HG02588 (cell line): ENCODE results near the gene BMP5.

Experiments used
- ATAC-seq: cut with Tn5 transposase; IDR thresholded peaks from one replicate; pipeline ENCODE4 v1.9.1; 2021; ENCODE audit warnings: mild to moderate bottlenecking, moderate library complexity; ENCODE audit not compliant: unreplicated experiment

Gene BMP5

DNA sequence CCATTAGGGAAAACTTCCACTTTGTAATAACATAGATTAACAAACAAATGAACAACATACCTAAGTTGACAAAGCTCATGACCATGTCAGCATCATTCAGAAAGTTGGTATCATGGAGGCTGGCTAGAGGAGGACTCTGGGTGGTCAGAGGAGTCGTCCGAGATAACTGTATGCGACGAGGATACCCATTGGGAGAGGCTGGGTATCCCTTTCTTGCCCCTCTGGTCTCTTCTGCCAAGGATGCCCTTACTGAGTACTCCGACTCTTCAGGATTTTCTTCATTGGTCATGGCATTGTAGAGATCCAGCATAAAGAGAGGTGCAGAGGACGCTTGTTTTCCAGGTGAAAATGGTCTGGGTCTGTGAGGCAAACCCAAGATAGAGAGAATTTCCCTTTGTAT lies 1.1 kb downstream of the BMP5 start:
- ATAC-seq = no peak

GRCh38 chr6:55872866-55873265 lies 2.5 kb downstream of the BMP5 start:
- no peak for ATAC-seq

GRCh38 chr6:55870181-55870813 lies 5.1 kb downstream of the BMP5 start:
- no peak for ATAC-seq

DNA sequence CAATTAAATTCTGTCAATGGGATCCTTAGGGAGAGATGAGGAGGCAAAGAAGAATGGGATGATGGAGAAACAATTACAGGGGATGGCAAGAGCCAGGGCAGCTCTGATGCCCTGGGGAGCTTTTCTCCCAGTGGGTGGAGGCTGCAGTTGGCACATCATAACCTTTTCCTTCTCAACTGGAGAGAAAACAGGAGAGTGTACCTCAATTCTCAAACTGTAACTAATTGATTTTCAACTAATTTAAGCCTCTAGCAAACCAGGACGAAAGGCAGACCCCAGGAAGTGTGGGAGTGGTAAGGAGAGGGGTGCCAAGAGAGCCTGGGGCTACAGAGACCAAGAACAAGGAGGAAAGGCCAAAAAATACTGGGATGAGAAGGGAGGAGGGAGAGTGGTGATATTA lies 5.7 kb downstream of the BMP5 start:
- ATAC-seq = no peak

DNA sequence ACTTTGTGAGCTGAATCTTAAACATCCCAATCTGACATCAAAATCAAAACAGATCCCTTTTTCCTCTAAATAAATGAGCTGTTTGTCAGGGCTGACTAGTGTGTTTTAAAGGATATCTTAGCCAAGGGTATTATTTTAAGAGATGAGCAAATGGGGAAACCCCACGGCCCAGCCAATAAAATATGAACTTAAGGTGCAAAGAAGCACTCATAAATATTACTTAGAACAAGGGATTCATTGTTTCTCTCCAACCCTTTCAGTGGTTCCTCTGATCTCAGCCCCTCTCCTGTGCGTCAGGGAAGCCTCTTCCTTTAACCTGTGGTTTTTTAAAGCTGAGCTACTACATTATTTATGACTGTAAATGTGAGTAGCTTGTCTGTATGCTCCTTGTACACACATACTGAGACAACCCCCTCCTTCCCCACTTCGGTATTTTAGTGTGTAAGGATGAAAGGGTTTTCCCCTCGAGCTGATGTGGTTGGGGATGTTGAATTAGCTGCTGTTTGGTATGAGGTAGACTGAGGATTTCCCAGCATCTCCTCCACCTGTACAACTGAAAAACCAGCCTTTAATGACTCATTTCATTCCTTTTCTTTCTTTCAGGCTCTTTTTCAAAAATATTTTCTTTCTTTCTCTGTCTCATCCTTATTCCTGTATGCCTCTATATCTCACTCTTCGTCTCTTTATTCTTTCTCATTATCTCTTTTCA lies 6.5 kb downstream of the BMP5 start:
- peak; percentile 91 for ATAC-seq

- ATAC-seq = no peak
Measured at GRCh38 chr6:55868176-55868575, 7.2 kb downstream of the BMP5 start.

DNA sequence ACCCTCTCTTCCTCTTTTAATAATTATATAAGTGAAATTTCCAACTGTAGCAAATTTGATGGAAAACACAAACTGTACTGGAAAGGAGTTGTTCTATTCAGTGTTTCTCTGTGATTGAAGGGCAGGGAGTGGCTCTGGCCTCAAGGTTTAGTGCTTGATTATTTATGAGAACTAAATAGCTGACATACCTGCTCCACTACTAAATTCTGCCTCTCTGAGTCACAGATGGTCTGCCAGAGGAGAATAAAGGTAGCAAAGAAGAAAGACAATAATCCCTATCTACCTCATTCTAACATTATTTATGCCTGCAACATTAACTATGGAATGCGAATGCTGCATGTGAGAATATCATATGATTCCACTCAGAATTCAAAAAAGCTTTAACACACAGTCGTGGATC lies 9.3 kb downstream of the BMP5 start:
- ATAC-seq = no peak

DNA sequence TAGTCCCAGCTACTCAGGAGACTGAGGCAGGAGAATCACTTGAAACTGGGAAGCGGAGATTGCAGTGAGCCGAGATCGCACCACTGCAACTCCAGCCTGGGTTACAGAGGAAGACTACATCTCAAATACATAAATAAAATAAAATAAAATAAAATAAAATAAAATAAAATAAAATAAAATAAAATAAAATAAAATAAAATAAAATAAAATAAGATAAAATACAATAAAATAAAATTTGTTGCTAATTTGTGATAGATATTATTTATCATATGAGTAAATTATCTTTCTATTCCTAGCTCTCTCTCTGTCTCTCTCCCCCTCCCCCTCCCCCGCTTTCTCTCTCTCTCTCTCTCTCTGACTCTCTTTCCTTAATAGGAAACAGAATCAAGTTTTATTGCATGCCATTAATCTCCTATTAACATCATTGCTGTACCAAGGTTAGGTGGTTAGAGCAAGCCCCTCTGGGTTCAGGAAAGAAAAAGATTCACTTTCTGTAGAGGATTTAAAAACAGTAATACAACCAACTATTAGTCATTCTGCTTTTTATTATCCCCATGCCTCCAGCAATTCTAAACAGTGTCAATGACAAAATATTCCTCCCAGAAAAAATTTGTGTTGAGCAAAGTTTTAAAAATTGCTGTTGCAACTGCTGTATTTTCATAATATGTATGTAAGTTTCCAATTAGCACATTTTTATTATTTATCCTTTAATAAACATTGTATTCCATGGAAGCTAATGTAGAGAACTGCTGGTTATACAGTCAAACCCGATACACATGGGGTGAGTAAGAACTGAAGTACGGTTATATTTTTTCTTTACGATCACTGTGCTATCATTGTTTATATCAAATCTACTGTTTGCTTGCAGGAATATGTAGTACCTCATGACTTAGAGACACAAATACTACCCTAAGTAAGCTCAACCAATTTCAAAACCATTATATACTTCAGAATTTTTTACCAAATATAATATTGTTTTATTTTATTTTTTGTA lies 22.1 kb downstream of the BMP5 start:
- ATAC-seq = no peak

- ATAC-seq = no peak
Measured at GRCh38 chr6:55841341-55841740, 34.0 kb downstream of the BMP5 start.

- ATAC-seq = no peak
Measured at GRCh38 chr6:55839080-55839479, 36.3 kb downstream of the BMP5 start.

DNA sequence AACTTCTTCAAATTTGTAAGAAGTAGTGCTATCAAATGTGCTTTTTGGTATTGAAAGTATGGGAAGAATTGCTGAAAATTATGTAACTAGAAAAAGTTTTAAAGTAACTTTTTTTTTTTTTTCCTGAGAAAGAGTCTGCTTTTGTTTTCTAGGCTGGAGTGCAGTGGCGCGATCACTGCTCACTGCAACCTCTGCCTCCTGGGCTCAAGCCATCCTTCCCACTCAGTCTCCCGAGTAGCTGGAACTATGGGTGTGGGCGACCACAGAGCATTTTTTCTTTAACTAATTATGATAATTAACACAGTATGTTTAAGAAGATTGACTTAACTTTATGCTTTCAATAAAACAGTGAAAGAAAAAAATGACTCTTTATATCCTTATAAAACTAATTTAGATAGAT lies 38.4 kb downstream of the BMP5 start:
- no peak for ATAC-seq

- ATAC-seq = no peak
Measured at GRCh38 chr6:55836481-55836880, 38.9 kb downstream of the BMP5 start.

DNA sequence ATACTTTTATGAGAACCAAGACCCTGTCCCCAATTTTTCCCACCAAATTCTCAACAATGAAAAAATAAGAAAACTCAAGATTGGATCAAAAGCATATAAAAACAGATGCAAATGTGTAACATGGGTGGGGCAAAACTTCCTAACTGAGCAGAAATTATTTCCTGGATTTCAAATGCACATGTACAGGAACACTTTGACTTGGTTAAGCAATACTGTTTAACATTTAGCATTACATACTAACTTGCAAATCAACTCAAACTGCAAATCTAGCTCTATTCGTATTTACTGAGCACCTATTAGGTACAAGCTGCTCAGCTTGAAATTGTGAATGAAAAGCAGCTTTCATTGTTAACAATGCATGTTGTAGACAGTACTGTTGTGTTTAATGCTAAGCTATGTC lies 40.2 kb downstream of the BMP5 start:
- no peak for ATAC-seq

GRCh38 chr6:55833284-55833683 lies 42.1 kb downstream of the BMP5 start:
- ATAC-seq = peak; percentile 83

DNA sequence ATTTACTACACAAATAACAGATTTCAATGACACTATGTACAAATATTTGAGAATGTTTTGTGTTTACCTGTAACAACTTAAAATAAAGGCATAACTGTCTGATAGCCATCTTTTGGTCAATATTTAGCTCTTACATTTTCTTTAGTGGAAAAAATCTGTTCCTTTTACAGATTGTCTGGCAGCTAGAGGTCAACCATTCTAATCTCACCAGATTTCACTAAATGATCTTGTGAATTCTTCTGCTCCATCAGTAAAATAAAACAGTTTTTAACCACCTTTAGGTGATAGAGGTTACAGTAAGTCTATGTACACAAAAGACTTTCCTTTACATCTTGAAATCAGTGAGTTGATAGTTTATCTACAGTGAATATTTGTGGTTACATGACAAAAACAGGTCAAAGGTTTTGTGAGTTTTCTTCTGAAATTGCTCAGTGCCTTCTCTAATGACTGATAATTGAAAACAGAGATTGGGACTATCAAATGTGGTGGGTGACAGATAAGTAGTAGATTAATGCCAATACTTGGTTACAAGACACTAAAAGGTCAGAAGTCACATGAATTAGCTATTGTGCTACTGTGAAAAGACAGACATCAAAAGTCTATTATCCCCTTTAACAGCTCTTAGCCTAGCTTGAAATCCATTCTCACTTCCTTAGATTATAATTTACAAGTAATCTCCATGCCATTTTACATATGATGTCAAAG lies 47.4 kb downstream of the BMP5 start:
- no peak for ATAC-seq

- no peak for ATAC-seq
Measured at GRCh38 chr6:55826941-55827340, 48.4 kb downstream of the BMP5 start.

DNA sequence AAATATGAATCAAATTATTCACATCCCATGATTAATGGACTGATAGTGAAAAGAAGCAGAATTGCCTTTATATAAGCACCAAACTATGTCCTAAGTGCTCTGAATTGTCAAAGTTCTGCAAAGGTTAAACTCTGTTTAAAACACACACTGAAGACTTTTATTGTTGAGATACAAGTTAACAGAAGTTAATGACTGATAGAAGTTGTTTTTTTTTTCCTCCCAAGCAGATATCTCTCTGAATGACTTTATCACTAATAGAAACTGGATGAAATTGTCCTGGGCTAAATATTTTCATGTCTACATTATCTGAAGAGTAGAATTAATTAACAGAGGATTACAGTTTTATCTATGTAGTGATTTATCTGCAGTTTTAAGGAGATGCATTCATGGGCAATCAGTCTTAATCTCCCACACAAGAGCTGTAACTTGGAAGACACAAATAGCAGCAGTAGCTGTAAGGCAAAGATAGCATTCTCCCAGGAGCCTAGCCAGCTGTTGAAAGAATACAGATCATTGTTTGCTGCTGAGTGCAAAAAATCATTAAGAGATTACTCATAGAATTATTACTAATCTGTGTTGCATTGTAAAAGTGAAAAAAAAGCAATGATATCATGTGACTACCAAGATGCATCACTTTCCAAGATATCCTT lies 49.9 kb downstream of the BMP5 start:
- ATAC-seq = no peak

DNA sequence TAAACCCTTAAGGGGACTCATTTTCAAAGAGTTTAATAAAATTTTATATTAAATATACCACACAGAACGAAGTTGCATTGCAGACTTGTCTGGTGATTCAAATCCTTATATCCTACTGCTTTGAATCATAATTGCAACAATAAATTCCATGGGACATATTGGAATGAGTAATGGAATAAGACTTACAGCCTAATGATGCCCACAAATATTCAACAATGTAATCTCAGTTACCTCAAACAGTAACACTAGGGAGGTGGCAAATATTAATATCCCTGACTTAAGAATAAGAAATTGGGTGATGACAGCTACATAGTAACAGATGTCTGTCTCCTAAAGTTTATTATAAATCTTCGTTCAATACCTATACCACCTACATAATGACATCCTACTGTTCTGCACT lies 52.6 kb downstream of the BMP5 start:
- ATAC-seq = no peak

- no peak for ATAC-seq
Measured at GRCh38 chr6:55822005-55822404, 53.4 kb downstream of the BMP5 start.

- ATAC-seq = no peak
Measured at GRCh38 chr6:55820696-55821095, 54.7 kb downstream of the BMP5 start.

DNA sequence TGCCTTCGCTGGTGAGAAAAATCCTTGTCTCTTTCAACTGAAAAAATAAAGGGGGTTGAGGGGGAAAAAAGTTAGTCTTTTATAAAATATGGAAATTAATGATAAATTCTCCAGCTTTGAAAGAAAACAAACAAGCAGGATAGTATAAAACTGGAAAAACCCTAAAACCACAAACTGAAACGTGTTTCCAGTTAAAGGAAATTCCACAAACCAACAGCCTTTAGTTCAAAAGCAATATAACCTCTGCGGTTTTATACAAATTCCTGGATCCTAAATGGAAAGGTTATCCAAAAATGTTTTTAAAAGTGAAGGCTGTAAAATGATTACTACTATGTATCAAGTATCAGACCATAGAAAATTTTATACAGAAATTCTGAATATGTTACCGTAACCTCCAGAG lies 55.6 kb downstream of the BMP5 start:
- no peak for ATAC-seq
